CD4-positive, alpha-beta T cell treated with Interleukin-17A for 1 hour (primary cell): ENCODE results near the gene DMTF1.
"Not testable (repeated sequence)": the region's sequence is repeated elsewhere in the genome, so short reads cannot be mapped to it uniquely, and the experiment has no call there.

Experiments
- DNase-seq: peaks from one replicate; pipeline ENCODE4 v3.0.0-alpha.2; 2020

The DMTF1 gene

GRCh38 chr7:87152112-87152896 lies at the start of gene DMTF1:
DMTF1 (plus strand) TSS chr7:87152453; CDS start chr7:87164942, 12,489 bp downstream.
- DNase-seq: peak; percentile 87

DNA sequence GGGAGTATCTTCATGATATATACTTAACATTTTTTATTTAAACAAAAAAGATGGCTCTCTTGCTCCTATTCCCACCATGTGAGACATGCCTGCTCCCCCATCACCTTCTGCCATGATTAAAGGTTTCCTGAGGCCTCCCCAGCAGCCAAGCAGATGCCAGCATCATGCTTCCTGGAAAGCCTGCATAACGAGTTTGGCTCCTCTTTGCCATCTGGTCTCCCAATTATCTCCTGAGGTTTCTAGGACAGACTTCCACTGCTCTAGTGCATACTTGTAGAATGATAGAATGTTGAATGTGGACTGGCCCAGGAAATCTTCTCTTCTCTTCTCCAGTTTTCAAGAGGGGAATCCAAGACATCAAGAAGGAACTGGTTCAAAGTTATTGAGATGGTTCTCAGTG lies 46.9 kb upstream of the DMTF1 start:
- no peak for DNase-seq

- no peak for DNase-seq
Observed at GRCh38 chr7:87106974-87107612, 45.2 kb upstream of the DMTF1 start.

- DNase-seq: no peak
Observed at GRCh38 chr7:87107949-87108776, 44.1 kb upstream of the DMTF1 start.

DNA sequence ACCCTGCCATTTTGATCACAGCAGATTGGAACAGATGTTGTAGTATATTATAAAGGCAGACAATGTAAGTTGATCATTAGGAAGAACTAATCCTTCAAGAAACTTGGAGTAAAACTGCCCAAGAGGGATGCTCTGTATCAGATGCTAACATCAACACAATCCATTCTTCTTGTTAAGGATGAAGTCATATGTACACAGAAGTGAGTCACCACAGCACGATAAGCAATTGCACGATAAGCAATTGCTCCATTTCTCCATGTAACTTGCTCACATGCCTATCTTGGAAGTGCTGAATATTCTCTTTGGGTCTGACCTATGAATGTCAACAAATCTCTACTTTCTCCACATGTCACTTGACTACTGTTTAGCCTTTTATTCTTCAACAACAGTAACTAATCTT lies 41.5 kb upstream of the DMTF1 start:
- no peak for DNase-seq

DNA sequence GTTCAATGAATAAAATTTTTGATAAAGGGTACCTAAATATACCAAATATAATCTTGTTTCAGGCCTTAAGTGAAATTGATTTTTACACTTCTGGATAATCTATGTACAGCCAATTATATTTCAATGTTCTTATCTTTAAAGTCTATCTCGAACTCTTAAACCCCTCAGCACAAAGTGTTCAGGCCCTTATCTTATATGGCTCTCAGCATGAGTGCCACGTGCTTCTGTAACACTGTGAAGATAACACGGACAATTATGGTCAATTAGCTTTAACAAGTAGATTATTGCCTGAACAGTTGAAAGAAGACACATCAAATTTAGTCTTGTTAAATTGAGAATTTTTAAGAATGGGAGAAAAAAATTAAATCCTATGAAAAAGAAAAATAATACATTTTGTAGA lies 40.4 kb upstream of the DMTF1 start:
- no peak for DNase-seq

- no peak for DNase-seq
Observed at GRCh38 chr7:87113077-87113476, 39.2 kb upstream of the DMTF1 start.

DNA sequence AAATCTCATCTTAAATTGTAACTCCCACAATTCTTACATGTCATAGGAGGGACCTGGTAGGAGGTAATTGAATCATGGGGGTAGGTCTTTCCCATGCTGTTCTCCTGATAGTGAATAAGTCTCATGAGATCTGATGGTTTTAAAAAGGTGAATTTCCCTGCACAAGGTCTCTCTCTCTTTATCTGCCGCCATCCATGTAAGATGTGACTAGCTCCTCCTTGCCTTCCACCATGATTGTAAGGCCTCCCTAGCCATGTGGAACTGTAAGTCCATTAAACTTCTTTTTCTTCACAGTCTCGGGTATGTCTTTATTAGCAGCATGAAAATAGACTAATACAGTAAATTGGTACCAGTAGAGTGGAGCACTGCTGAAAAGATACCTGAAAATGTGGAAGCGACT lies 38.3 kb upstream of the DMTF1 start:
- DNase-seq: not testable (repeated sequence)

DNA sequence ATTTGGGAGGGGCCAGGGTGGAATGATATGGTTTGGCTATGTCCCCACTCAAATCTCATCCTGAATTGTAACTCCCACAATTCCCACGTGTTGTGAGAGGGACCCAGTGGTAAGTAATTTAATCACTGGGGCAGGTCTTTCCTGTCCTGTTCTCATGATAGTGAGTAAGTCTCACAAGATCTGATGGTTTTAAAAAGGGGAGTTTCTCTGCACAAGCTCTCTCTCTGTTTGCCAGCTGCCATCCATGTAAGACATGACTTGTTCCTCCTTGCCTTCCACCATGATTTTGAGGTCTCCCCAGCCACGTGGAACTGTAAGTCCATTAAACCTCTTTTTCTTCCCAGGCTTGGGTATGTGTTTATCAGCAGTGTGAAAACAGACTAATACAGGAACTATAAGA lies 36.5 kb upstream of the DMTF1 start:
- DNase-seq: not testable (repeated sequence)

DNA sequence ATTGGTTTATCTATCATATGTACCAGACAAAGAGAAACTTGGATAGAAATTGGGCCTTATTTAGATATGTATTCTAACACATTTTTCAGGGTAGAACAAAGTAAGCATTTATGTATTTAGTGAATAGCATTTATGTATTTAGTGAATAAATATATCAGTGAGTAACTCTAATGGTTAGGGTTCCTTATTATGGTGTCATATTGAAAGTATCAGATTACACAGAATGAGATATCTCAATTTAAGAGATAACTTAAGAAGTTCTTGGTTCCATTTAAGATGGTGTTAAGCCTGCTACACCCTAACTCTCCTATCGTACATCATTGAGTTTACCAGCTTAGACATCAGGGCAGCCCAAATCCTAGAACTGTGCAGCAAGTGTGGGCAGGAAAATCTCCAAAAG lies 35.9 kb upstream of the DMTF1 start:
- DNase-seq: no peak

DNA sequence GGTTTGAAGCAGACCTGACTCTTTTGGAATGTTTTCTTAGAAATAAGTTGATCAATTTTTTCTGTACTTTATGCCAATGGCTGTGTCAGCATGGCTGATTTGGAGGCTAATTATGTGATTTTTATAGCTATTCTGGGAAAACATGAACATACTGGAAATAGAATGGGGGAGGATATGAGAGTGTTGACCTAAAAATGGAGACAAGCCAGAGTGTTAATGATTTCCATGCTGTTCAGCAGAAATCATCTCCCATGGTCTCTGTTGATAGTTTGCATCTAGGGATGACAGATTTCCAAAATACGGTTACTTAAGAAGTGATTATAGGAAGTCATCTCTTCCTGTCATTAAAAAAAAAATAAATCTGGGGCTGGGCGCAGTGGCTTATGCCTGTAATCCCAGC lies 32.7 kb upstream of the DMTF1 start:
- DNase-seq: no peak

- no peak for DNase-seq
Observed at GRCh38 chr7:87123105-87123504, 29.1 kb upstream of the DMTF1 start.

- DNase-seq: no peak
Observed at GRCh38 chr7:87127019-87127418, 25.2 kb upstream of the DMTF1 start.

- DNase-seq: no peak
Observed at GRCh38 chr7:87128861-87129267, 23.4 kb upstream of the DMTF1 start.

DNA sequence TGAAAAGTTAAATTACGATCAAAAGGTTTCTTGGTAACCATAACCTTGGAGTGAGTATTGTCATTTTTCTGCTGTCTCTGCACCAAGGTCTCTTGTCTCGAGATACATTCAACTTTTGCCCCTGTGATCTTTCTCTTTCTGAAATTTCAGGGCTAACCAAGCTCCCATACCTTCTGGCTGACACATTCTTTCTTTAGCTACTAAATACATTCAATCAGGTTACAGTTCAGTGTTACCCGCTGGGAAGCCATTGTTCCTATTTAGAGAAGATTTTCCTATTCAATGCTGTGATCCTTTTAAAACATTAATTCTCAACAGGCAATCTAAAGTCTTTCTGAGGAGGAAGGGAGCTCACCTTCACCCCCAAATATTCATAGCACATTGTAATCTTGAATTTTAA lies 22.9 kb upstream of the DMTF1 start:
- DNase-seq: no peak

GRCh38 chr7:87129848-87130247 lies 22.4 kb upstream of the DMTF1 start:
- no peak for DNase-seq

- no peak for DNase-seq
Observed at GRCh38 chr7:87131771-87132170, 20.5 kb upstream of the DMTF1 start.

DNA sequence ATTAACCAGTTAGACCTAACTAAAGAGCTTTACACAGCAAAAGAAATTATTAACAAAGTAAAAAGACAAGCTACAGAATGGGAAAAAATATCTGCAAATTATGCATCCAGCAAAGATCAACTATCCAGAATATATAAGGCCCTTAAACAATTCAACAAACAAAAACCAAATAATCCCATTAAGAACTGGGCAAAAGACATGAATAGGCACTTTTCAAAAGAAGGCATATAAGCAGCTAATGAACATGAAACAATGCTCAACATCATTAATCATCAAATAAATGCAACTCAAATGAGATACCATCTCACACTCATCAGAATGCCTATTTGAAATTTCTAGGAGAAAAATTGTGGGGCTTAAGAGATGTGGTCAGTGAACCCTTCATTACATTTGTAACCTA lies 15.0 kb upstream of the DMTF1 start:
- DNase-seq: no peak

- no peak for DNase-seq
Observed at GRCh38 chr7:87139514-87139913, 12.7 kb upstream of the DMTF1 start.

DNA sequence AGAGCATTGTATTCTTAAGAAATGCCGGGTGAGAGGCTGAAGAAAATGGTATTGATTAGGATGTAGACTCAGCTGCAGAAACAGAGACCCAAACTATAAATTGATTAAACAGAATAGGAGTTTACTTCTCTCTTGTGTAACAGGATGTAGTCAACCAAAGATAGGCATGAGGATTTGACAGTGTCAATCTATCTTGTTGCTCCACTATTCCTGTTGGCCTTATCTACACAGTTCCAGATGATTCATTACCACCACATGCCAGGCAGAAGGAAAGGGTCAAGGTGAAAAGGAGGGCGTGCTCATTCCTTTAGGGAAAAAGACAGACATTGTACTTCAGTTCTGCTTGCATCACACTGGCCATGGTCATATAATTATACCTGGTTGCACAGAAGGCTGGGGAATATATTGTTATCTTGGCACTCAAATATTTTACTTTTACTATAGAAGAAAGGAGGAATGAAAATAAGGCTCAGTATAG lies 11.9 kb upstream of the DMTF1 start:
- no peak for DNase-seq

- DNase-seq: no peak
Observed at GRCh38 chr7:87144173-87144657, 8.0 kb upstream of the DMTF1 start.

DNA sequence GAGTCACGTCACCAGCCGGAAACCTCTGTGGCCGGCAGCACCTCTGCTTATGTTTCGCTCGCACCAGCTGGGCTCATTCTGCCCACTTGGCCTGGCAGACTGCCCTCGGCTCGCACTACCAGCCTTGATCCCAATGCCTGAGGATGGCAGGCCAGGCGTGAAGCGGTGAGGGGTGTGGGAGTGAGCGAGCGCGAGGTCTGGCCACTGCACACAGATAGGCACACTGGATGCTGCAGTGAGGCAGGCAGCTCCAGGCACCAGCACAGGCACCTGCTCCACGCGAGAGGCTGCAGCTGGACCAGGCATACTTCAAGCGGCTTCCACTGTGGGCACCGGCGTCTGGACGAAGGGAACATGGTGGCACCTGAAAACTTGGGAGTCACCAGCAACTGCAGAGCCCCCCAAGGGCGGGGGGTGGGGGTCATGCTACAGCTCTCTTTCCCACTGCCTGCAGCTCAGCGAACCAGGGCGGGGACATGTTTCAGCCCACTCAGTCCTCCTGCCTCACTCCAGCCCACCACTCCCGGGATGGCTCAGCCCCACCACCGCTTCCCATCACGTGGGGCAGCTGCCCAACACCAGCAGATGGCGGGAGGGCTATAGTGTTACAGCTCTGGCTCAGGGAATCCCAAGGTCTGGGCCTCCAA lies 5.4 kb upstream of the DMTF1 start:
- DNase-seq: no peak

GRCh38 chr7:87147500-87147899 lies 4.8 kb upstream of the DMTF1 start:
- no peak for DNase-seq
